HT1080 (cell line): ENCODE results near the gene SLC19A2. TPM values are rescaled to one million over a fixed set of nuclear protein-coding genes. Genes with fewer than 3 reads are reported as not detected.
A peak's percentile ranks its signal among the peaks of the same experiment; 100 is the strongest.

Experiments used
- DNase-seq: peaks from one replicate; pipeline ENCODE4 v3.0.0-alpha.2; 2015; ENCODE audit warnings: low read depth
- total RNA-seq: library from RNA; depleted of rRNA; stranded (reverse); fragments of >200 nt; shearing (Covaris generic); gene quantifications from 2 replicates; pipeline ENCODE4 v1.2.3, GENCODE V29; 2014

Gene SLC19A2
- total RNA-seq, 1 experiment from 2014 or later = 7.2 TPM

DNA sequence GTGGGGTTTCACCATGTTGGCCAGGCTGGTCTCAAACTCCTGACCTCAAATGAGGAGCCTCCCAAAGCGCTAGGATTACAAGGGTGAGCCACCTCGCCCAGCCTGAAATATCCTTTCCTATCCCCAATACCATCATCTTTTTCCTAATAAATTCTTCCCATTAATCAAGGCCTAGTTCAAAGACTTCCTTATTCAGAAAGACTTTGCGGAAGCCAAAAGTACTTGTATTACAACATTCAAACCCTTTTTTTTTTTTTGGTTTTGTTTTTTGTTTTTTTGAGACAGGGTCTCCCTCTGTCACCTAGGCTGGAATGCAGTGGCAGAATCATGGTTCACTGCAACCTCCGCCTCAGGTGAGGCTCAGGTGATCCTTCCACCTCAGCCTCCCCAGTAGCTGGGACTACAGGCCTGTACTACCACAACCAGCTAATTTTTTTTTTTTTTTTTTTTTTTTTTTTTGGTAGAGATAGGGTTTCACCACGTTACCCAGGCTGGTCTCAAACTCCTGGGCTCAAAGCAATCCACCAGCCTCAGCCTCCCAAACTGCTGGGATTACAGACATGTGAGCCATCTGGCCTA lies 7.6 kb downstream of the SLC19A2 start:
- DNase-seq = no peak

DNA sequence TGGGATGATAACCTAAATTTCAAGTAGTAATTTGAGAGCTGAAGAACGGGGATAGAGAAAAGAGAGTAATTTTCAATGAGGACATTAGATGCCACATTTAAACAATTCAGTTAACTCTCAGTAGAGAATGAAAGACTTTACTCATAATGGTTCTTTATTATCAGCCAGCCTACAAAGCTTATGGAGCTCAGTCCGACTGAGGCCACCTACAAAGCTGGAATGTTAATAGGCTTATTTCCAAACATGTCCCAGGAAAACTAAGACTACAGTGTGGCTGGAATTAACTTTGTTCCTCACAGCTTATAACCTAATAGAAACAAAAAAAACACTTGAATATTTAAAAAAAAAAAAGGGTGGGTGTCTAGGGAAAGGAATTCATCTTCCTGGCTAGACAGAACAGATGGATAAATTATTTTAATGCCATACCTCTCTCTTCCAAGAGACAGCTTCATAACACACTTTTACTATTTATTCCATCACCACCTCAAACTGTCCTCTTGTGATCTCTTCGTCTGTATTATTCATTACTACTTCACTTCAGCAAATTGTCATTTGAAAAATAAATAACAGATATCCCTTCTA lies 9.8 kb downstream of the SLC19A2 start:
- DNase-seq = no peak

DNA sequence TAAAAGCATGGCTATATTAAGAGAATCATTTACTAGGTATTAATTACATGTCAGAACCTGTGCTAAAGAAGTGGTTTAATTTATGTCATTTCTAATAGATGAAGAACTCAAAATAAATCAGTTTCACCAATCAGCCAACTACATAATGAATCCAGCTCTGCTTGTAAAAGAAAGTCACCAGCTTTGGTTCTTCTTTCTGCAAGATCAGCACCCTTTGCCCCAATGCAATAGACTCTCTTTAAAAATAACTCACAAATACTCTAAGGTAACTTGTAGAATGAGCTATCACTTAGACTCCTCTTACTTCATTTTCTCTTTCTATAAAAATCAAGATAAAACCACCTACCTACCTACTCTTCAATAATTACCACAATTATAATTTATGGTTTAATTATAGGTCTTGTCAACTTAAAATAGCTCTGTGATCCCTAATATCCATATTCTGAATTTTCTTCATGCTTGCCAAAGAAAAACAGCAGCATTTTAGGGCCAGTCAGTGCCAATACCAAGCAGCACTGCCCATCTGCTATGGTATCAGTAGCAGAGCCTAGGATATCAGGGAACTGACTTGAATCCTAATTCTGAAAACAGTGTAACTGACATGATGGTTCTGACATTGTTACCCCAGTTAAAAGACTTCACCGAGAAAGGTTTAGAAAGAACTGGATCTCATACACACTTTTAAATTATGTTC lies 11.3 kb downstream of the SLC19A2 start:
- DNase-seq = no peak

DNA sequence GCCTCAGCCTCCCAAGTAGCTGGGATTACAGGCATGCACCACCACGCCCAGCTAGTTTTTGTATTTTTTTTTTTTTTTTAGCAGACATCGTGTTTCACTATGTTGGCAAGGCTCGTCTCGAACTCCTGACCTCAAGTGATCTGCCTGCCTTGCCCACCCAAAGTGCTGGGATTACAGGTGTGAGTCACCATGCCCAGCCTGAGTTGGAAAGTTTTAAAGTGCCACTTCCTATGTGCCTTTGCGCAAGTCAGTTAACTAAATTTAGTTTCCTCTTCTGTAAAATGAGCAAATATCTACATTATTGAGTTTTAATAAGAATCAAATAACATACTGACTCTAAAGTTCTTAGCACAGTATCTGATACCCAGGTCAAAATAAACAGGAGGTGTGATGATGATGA lies 12.4 kb downstream of the SLC19A2 start:
- peak; percentile 42 for DNase-seq

- no peak for DNase-seq
Measured at GRCh38 chr1:169472738-169473137, 13.0 kb downstream of the SLC19A2 start.

GRCh38 chr1:169468982-169469381 lies 16.8 kb downstream of the SLC19A2 start:
- DNase-seq = peak; percentile 8

DNA sequence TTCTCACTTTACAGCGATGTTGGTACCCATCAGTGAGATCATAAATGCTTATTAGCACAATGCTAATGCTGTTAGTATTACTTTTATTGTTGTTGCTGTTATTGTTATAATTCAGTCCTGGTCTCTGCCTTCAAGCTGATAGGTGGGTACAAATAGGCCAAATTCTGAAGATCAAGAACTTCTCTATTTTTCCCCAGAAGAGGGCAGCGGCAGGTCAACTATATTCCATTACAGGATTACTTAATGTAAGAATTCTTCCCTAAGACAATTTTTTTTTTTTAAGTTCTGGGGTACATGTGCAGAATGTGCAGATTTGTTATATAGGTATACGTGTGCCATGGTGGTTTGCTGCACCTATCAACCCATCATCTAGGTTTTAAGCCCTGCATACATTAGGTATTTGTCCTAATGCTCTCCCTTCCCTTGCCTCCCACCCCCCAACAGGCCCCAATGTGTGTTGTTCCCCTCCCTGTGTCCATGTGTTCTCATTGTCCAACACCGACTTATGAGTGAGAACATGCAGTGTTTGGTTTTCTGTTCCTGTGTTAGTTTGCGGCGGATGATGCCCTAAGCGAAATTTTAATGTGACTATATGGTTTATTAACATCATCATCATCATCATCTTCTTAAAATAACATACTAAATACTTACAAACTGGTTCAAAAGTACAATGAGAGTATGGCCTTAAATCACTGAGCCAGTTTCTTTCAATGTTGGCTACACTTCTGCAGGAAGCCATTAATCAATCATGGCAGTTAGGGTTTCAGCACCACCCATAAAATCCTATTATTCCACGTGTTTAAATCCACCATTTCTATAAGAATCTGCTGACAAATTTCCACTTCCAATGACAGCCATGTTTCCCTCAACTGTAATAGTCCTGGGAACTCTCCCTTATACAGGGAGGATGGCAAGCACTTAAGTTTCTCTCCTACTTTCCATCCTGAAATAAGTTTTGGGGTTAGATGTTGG lies 19.2 kb downstream of the SLC19A2 start:
- peak; percentile 56 for DNase-seq

DNA sequence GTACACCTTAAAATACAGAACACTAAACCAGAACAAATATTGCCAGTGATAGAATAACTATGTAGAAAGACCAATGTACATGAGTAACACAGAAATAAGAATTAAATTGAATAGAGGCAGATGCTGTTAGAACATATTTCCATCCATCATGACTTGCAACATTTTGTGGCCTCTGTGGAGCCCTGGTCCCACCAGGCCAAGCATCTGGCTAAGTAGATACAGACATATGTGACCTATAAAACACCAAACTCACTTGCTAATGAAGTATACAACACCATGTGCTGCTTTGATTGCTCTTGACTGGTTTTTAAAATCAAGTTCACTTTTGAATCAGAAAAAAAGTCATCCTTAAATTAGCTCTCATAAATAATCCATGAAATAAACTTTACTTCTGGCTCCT lies 20.5 kb downstream of the SLC19A2 start:
- no peak for DNase-seq

DNA sequence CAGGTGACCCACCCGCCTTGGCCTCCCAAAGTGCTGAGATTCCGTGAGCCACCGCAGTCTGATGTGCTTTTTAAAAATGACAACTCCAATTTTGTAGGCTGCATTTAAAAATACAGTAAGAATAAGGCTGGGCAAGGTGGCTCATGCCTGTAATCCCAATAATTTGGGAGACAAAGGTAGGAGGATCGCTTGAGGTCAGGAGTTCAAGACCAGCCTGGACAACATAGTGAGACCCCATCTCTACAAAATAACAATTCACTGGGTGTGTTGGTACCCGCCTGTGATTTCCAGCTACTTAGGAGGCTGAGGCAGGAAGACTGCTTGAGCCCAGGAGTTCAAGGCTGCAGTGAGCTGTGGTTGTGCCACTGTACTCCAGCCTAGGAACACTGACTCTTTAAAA lies 23.4 kb downstream of the SLC19A2 start:
- DNase-seq = no peak

DNA sequence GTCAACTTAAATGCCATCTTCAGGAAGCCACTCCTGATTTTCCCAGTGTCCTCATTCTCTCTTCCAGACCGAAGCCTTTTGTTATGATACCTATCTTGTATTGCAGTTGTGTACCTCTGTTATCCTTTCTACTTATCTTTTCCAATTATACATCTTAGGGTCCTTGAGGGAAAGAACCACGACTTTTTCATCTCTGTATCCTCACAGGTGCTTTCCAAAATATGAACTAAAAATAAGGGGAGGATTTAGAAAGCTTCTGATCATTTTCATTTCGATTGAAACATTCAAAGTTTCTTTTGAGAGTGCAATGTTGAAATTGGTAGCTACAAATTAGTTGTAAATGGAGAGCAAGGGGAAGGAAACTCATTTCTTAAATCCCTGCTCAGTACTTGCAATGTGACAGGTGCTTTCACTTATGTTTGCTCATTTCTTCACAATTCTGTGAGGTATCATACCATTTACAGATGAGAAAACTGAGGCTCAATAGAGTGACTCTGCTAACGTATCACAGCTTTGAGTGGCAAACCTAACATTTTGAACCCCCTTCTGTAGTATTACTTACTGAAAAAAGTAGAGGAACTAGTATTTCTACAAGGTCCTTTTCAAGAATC lies 24.2 kb downstream of the SLC19A2 start:
- no peak for DNase-seq

DNA sequence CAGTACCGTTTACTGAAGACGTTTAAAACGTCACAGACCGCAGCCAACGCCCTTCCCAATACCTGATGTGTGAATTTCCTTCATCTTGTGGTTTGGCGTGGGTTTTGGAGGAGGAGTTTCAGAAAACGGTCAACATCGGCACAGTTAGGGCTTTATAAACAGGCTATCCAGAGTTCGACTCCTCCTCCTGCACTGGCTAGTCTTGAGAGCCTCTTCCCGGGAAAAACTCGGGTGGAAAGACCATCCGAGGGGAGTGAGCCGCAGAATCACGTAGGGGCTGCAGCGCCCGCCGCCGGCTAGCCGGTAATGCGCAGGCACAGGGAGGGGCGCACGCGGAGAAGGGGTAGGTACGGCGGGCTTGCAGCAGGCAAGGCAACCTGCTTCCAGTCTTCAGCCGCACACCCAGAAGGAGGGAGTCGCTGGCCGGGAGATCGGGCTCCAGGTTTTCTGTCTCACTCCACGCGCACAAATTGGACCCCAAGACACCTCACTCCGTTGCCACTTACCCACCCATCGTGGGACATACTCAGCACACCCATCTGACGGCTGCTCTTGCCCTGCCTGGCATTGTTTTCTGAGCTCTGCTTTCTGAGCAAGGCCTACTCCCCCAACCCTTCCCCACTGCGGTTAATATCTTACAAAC lies 25.4 kb downstream of the SLC19A2 start:
- peak; percentile 3 for DNase-seq

GRCh38 chr1:169457443-169457842 lies 28.3 kb downstream of the SLC19A2 start:
- DNase-seq = no peak

DNA sequence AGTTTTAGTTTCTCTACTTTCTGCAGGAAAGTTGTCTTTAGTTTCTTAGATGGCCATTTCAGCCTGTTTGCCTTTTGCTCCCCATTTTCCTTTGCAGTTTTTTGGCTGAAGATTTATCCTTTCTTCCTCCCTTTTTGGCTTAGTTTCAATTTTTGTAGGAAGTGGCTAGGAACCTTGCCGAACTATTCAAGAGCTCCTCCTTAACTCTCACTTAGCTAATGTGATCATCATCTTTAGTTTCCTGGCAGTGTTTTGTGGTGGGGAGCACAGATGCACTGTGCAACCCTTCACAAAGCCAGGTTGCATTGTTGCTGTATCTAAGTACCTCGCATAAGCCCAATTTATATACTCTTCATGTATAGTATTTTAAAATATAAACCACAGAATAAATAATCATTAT lies 29.7 kb downstream of the SLC19A2 start:
- peak; percentile 14 for DNase-seq

- DNase-seq = no peak
Measured at GRCh38 chr1:169452921-169453320, 32.8 kb downstream of the SLC19A2 start.

GRCh38 chr1:169451218-169451824 lies 34.4 kb downstream of the SLC19A2 start:
- DNase-seq = no peak

DNA sequence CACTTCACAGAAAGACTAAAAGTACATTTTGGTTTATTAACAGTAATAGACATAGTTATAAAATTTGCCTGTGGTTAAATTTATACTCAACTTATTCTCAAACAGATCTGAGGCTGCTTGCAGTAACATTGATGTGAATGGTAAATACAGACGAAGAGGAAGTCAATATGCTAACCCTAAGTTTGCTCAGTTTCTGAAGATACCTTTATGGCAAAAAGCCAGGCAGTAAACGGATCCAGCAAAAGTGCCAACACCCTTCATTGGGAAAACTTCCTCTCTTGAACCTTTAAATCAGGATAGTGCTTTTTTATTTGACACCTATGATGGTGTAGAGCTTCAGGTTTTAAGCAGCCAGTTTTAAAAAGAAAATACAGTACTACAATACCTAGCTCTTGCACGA lies 41.8 kb downstream of the SLC19A2 start:
- DNase-seq = no peak

GRCh38 chr1:169427081-169427641 lies 58.6 kb downstream of the SLC19A2 start, which contains the start of gene CCDC181:
TSS of gene CCDC181 (minus strand) at chr1:169427474. CDS start at chr1:169424927, 2,547 bp downstream.
- DNase-seq = peak; percentile 63

DNA sequence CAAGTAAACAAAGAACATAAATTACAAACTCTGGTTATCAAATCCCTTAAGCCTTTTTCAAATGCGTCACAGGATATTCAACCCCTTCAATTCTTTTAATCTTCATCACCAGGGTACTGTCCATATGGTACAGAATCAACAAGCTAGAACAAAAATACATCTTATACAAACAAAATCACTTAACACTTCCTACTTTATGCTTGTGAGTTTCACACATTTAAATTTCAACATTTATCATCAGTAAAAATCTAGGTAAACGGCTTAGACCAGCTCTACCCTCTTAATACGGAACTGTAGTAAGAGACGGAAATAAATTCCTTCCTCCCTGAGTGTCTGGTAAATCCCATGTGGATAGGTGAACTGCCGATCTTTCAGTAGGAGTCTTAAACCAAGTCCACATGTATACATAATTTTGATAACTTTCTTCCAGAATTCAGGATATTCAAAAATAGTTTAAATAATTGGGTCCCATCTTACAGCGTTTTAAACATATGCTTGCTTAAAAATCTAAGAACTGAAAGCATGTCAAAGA lies 59.5 kb downstream of the SLC19A2 start:
- DNase-seq = no peak

DNA sequence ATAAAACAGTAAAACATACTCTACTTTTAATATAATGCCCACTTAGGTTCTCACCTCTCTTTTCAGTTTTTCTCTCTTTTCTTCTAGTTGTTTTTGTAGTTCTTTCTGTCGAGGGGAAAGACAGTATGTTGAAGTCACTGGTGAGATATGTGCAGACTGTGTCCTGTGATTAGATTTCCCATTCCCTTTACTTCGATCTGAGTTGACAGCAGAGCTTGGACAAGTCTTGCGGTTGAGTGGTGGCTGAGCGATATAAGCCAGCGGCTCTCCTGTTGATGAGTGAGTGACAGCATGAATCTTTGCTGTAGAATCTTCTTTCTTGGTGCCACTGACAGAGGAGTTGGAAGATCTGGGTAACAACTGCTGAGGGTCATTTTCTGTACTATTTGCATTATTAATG lies 64.4 kb downstream of the SLC19A2 start:
- no peak for DNase-seq

DNA sequence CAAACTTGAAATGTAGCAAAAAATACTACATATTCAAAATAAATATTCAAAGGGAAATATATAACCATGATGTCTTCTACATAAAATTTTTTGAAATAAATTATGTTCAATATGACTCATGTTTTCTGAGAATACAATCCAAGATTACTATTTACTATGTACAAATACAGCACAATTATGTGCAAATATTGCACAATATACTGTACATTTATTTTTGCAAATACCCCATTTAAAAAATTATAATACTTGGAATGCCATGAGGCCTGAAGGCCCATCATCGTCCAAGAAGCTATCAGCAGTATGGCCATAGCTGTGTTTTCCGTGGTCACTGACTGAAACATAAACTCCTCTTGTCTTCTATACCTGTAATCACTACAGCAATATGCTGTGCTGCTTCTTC lies 70.8 kb downstream of the SLC19A2 start:
- DNase-seq = no peak
